Measurements from ENCODE around the gene CNTNAP2. TPM values are rescaled to one million over a fixed set of nuclear protein-coding genes. Genes with fewer than 3 reads are reported as not detected.

The CNTNAP2 gene
- total and polyA plus RNA-seq, 2 of the 4 experiments (the other 2 are of a cell fraction): not detected

DNA sequence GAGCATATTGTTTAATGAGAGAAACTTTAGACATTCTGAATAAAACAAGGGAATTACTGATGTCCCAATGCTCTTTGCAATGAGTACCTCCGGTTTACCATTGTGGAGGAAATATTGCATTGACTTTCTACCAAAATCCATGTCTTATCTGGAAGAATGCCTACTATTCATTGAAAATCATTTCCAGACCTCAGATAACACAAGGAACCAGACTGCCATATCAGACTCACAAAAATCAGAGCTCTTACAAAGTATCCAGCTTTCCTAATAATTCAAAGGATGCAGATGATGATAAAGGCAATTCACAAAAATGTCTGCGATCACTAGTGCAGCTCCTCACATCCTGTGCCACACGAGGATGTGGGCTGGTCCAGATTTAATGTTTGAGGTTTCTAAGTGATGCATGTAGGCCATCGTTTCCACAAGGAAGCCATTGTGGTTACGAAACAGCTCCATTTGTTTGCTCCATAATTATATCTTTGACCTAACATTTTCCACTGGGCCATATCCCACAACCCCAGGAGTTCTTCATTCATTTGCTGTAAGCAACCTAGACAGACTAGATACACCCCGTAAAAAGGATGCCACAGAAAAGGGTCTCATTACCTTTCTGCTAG lies 1642.8 kb downstream of the CNTNAP2 start:
- no peak overlapping the region for H4K91ac ChIP-seq (ENCODE audit: insufficient read depth, low read depth, low read length)
- no peak overlapping the region for H3K23ac ChIP-seq (ENCODE audit: low read depth, low read length)
- CTCF ChIA-PET: no interaction called here
- no TSS peak for BruUV-seq (replicated peaks)
- H3K4me1 ChIP-seq (ENCODE audit: control insufficient read depth, insufficient read depth, low read length): no peaks in the 10 kb centered on the region
- H2AFZ ChIP-seq (replicated peaks; ENCODE audit: low read length, poor library complexity): no peak overlapping the region
- peaks cover 9% of the 10 kb centered on the region for H3K9me3 ChIP-seq (ENCODE audit: control insufficient read depth, insufficient read depth, low read length)
- H2AK5ac ChIP-seq (ENCODE audit: low read depth, low read length): no peak overlapping the region
- no peak overlapping the region for H2BK5ac ChIP-seq (ENCODE audit: low read depth, low read length, poor library complexity, severe bottlenecking)
- no peak overlapping the region for H3K4ac ChIP-seq (ENCODE audit: low read depth, low read length)
- in situ Hi-C loops (cut with MboI; ENCODE audit: low sequenced_read_pairs) (no loop called here), dilution Hi-C loops (cut with HindIII; ENCODE audit: low sequenced_read_pairs, unreplicated experiment) (no loop called here), intact Hi-C loops (cut with micrococcal nuclease) (no loop called here)
- POLR2A ChIA-PET (ENCODE audit: unreplicated experiment): no interaction called here
- no peak overlapping the region for H3K4me3 ChIP-seq (ENCODE audit: insufficient read depth, low read depth, low read length)
- H2BK20ac ChIP-seq (ENCODE audit: low read depth, low read length): no peak overlapping the region
- H4K5ac ChIP-seq (ENCODE audit: low read depth, low read length): no peak overlapping the region
- no peak overlapping the region for H3K18ac ChIP-seq (ENCODE audit: low read depth, low read length)
- no peaks in the 10 kb centered on the region for H4K20me1 ChIP-seq (ENCODE audit: insufficient read depth, low read length)
- no peaks in the 10 kb centered on the region for H3K27me3 ChIP-seq (ENCODE audit: control insufficient read depth, insufficient read depth, low read length)
- no peak overlapping the region for H3K9ac ChIP-seq (ENCODE audit: low read depth, low read length)
- no peak overlapping the region for H3K4me2 ChIP-seq (ENCODE audit: low read depth, low read length)
- no peaks in the 10 kb centered on the region for H3K36me3 ChIP-seq (ENCODE audit: control insufficient read depth, insufficient read depth, low read length)
- no peak for DNase-seq
- no peak overlapping the region for H2BK15ac ChIP-seq (ENCODE audit: low read depth, low read length)
- no peak overlapping the region for H2AK9ac ChIP-seq (replicated peaks; ENCODE audit: low read depth, low read length, poor library complexity)
- no peak overlapping the region for H4K8ac ChIP-seq (ENCODE audit: low read depth in 2 of 2, low read length in 2 of 2)
- no peaks in the 10 kb centered on the region for H3K79me1 ChIP-seq (ENCODE audit: low read depth in 1 of 2, low read length in 2 of 2)
- no CpG with 5 or more reads among the region's 6 CpGs for WGBS, 2 experiments (ENCODE audit: extremely low coverage in 2 of 2, insufficient read length in 1 of 2)
- no peak overlapping the region for H3K27ac ChIP-seq (ENCODE audit: insufficient read depth, low read length)
- ATAC-seq (ENCODE audit: low read depth): no peak
- H3K56ac ChIP-seq (ENCODE audit: extremely low read depth, insufficient read depth, low read length): no peak overlapping the region
- TF ChIP-seq CHD1 (IDR thresholded peaks at IDR 0.05; ENCODE audit: low read depth, low read length) (no peak), RFX5 (IDR thresholded peaks at IDR 0.05; ENCODE audit: low read depth, low read length) (no peak), MAZ (IDR thresholded peaks at IDR 0.05; ENCODE audit: borderline replicate concordance, low read depth, low read length) (no peak), RAD21 (IDR thresholded peaks at IDR 0.05; ENCODE audit: low read length) (no peak), POLR2A (IDR thresholded peaks at IDR 0.05; ENCODE audit: low read depth, low read length) (no peak), SMC3 (IDR thresholded peaks at IDR 0.05; ENCODE audit: low read depth, low read length) (no peak), RCOR1 (IDR thresholded peaks at IDR 0.05; ENCODE audit: insufficient replicate concordance, low read length) (no peak)
- TF ChIP-seq, protein P1, sequence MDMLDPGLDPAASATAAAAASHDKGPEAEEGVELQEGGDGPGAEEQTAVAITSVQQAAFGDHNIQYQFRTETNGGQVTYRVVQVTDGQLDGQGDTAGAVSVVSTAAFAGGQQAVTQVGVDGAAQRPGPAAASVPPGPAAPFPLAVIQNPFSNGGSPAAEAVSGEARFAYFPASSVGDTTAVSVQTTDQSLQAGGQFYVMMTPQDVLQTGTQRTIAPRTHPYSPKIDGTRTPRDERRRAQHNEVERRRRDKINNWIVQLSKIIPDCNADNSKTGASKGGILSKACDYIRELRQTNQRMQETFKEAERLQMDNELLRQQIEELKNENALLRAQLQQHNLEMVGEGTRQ (IDR thresholded peaks at IDR 0.05; ENCODE audit: low read depth, low read length): no peak
- TF ChIP-seq, protein P2, sequence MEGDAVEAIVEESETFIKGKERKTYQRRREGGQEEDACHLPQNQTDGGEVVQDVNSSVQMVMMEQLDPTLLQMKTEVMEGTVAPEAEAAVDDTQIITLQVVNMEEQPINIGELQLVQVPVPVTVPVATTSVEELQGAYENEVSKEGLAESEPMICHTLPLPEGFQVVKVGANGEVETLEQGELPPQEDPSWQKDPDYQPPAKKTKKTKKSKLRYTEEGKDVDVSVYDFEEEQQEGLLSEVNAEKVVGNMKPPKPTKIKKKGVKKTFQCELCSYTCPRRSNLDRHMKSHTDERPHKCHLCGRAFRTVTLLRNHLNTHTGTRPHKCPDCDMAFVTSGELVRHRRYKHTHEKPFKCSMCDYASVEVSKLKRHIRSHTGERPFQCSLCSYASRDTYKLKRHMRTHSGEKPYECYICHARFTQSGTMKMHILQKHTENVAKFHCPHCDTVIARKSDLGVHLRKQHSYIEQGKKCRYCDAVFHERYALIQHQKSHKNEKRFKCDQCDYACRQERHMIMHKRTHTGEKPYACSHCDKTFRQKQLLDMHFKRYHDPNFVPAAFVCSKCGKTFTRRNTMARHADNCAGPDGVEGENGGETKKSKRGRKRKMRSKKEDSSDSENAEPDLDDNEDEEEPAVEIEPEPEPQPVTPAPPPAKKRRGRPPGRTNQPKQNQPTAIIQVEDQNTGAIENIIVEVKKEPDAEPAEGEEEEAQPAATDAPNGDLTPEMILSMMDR (conservative IDR thresholded peaks at IDR 0.05; ENCODE audit: low read depth, low read length): no peak
- no peak overlapping the region for H2BK120ac ChIP-seq (ENCODE audit: low read depth, low read length)
- no peak overlapping the region for H3K14ac ChIP-seq (replicated peaks; ENCODE audit: low read depth, low read length)
- H3K9me1 ChIP-seq (ENCODE audit: insufficient read depth, low read length): no peaks in the 10 kb centered on the region
